ENCODE data around the gene CBFA2T2.
"Not testable (repeated sequence)": the region's sequence is repeated elsewhere in the genome, so short reads cannot be mapped to it uniquely, and the experiment has no call there.

Gene CBFA2T2

DNA sequence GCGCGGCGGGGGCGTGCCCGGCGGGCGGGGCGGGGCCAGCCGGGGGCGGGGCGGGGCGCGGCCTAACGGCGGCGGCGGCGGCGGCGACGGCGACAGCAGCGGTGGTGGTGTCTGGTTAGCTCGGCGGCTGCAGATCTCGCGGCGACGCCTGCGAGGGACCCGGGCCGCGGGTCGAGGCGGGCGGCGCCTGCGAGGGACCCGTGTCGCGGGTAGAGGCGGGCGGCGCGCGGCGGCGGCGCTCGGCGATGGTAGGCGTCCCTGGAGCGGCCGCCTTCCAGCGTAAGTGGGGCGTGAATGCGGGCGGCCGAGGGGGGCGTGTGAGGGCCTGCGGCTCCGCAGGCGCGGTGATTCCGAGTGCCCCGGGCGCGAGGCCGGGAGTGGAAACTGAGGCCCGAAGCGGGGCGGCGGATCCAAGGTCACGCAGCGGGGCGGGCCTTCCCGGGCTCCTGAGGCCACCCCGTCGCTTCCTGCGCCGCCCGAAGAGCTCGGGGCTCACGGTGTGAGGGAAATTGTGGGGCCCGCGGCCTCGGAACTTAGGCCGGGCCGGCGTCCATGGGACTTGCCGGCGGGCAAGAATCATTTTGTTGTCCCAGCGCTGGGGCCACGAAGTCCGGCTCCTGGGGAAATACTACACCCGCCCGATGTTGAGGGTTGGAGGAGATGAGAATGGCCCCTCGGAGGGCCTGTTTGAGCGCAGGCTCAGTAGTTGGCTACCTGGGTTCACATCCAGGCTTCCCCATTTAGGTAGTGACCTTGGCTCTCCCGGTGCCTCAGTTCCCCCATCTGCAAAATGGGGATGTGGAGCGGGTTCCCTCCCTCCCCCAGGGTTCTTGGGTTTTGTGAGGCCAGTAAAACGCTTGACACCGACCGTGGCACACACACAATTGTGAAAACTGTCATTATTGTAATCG lies at the start of gene CBFA2T2:
Gene CBFA2T2, plus strand, starts transcription at position 74 of the 911 bp plus-strand sequence. Its CDS starts 172 bp downstream, at position 246.
- H3K4me3 ChIP-seq = peak within 1 kb of the TSS; percentile 46 to 97 (median 93)
- H3K27ac ChIP-seq = peak within 1 kb of the TSS; percentile 68 to 97 (median 92)

GRCh38 chr20:33440562-33440961 lies 49.3 kb upstream of the CBFA2T2 start:
- not testable (repeated sequence) for H3K4me3 ChIP-seq, H3K27ac ChIP-seq

DNA sequence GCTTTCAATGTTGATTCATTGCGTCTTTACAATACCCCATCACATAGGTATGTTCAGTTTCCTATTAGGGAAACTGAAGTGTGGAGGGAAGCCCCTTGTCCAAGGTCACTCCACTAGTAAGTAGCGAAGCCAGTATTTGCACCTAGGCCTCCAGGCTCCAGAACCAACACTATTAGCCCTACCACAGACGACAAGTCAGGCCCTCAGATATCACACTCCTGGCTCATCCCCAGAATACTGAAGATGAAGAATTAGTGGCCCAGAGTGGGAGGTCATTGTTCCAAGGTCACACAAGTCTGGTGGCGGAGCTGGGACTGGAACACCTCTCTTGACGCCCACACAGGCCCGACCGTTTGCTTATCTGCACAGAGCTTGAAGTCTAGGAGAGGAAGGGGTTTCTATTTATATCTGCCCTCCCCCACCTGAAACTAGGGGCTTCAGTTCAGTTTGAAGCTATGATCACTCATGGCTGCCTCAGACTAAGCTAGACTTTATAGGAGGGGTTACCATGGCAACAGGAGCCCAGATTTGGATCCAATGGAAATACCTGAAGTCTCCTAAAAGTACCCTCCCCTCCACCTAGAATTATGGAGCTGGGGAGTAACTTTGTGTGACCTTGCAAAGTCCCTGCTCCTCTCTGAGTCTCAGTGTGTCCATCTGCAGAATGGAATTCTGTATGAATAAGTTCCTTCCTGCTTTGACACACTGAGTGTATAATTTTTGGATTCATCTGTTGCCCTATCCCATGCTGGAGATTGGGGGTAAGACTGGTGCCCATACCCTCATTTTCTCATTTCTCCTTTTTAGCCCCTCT lies 48.5 kb upstream of the CBFA2T2 start:
- Histone ChIP-seq H3K4me3 (no peak overlapping the region), H3K27ac (no peak overlapping the region)

GRCh38 chr20:33442136-33443005 lies 47.5 kb upstream of the CBFA2T2 start:
- H3K27ac ChIP-seq = peak overlapping the region in 8 of 21 experiments; percentile 43 to 77 (median 56)
- H3K4me3 ChIP-seq = peak overlapping the region; percentile 56 to 85 (median 70)

DNA sequence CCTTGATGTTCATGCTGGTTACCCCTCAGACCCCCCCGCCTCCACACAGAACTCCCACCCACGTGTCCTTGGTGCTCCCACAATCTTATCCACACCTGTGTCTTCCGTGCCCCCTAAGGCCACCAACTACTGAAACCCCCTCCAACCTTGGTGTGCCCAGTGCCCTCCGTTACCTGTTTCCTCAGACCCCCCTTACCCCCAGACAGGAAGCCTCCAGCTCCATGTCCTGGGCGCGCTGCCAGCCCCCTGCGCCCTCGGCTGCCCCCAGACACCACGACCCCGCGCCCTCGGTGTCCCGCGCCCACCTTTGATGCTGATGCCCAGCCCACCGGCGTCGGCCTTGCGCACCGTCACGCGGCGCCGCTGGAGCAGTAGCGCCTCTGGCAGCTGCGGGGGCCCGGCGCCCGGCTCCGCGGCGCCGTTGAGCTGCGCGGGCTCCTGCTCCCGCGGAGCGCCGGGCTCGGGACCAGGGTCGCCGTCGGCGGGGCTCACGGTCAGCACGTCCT lies 46.8 kb upstream of the CBFA2T2 start:
- Histone ChIP-seq H3K27ac (peak overlapping the region in 15 of 21 experiments; percentile 19 to 77 (median 53)), H3K4me3 (peak overlapping the region; percentile 56 to 85 (median 70))

- Histone ChIP-seq H3K27ac (peak within 1 kb of the TSS in 18 of 21 experiments; percentile 19 to 77 (median 50)), H3K4me3 (peak within 1 kb of the TSS; percentile 56 to 85 (median 70))
These were observed 46.2 kb upstream of the CBFA2T2 start, which contains the start of gene SNTA1 for GRCh38 chr20:33443512-33444239. TSS of gene SNTA1 (minus strand) at chr20:33443763. CDS start at chr20:33443620, 143 bp downstream.

DNA sequence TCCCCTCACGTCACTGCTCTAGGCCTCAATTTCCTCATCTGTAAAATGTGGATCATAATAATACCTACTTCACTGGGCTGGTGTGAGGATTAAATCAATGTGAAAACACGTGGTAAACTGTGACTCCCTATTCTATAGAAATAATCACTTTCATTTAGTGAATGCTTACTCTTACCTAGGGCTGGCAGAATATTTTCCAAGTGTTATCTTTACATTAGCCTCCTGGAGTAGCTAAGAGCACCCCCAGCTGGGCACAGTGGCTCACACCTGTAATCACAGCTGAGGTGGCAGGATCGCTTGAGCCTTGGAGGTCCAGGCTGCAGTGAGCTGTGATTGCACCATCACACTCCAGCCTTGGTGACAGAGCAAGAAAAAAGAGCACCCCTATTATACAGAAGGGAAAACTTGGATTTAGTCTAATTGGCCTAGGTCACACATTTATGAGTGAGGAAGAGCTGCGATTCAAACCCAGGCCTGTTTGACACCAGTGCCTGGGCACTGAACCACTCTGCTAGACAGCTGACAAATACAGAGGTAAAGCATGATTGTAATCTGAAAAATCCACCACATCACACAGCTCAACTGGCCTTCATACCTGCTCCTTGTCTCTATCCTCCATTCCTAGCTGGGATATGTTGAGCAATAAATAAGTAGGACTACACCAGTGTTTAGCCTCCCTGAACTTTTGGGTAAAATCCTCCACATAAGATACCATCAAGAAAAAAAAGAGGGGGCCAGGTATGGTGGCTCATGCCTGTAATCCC lies 44.9 kb upstream of the CBFA2T2 start:
- Histone ChIP-seq H3K4me3 (no peak overlapping the region), H3K27ac (peak overlapping the region in 2 of 21 experiments; percentile 55 to 77)

GRCh38 chr20:33445881-33446625 lies 43.8 kb upstream of the CBFA2T2 start:
- H3K27ac ChIP-seq = no peak overlapping the region
- no peak overlapping the region for H3K4me3 ChIP-seq

DNA sequence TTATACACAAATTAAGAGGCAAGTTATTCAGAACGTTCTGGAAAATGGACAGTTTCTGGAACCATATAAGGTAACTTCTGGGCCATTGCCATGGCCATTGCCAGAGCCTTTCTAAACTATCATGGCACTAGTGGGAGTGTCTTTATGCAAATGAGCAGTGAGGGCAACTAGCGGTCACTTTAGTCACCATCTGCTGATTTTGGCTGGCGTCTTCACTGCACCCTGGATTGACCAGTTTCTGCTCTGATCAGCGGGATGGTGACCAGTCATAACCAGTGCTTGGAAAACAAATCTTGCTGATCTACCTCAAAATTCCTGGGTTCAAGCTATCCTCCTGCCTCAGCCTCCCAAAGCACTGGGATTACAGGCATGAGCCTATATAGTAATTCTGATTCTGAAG lies 39.0 kb upstream of the CBFA2T2 start:
- Histone ChIP-seq H3K4me3 (no peak overlapping the region), H3K27ac (no peak overlapping the region)

DNA sequence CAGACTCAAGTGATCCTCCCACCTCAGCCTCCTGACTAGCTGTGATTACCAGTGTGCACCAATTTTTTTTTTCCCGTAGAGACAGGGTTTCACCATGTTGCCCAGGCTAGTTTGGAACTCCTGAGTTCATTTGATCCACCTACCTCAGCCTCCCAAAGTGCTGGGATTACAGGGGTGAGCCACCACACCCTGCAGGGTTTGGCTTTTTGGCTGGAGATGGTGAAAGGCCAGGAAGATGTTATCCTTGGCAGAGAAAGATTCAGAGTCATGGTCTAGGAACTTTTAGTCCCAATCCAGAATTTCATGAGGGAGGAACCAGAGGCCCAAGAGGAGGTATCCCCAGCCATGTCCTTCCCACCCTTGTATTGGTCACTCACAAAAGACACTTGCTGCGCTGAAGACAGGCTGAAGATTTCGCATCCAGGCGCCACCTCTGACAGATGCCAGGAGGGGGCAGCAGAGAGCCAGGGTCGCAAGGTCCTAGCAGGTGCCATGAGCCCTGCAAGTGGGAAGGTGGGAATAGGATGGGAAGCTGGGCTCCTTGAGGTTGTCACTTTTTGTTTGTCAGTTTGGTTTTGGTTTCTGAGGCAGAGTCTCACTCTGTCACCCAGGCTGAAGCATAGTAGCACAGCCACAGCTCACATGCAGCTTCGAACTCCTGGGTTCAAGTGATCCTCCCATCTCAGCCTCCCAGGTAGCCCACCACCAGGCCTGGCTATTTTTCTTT lies 32.8 kb upstream of the CBFA2T2 start:
- not testable (repeated sequence) for H3K27ac ChIP-seq, H3K4me3 ChIP-seq

- no peak overlapping the region for H3K27ac ChIP-seq
- no peak overlapping the region for H3K4me3 ChIP-seq
These were observed 30.3 kb upstream of the CBFA2T2 start for GRCh38 chr20:33459599-33459998.

DNA sequence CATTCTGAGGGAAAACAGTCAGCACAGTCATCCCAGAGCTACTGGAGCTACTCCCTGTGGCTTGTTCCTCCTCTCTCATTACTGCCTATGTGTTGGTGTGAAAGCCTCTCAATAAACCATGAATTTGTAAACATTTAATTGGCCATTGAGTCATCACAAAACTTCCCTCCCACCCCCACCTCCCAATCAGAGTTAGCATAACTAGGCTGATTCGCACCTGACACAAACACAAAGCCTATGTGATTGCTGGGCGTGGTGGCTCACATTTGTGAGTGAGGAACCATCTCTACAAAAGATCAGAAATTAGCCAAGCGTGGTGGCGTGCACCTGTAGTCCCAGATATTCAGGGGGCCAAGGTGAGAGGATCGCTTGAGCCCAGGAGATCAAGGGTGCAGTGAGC lies 29.2 kb upstream of the CBFA2T2 start:
- no peak overlapping the region for H3K27ac ChIP-seq

GRCh38 chr20:33463332-33464101 lies 26.4 kb upstream of the CBFA2T2 start:
- Histone ChIP-seq H3K27ac (no peak overlapping the region), H3K4me3 (no peak overlapping the region)

More for the DNA sequence above, 29.2 kb upstream of the CBFA2T2 start:
- no peak overlapping the region for H3K4me3 ChIP-seq

DNA sequence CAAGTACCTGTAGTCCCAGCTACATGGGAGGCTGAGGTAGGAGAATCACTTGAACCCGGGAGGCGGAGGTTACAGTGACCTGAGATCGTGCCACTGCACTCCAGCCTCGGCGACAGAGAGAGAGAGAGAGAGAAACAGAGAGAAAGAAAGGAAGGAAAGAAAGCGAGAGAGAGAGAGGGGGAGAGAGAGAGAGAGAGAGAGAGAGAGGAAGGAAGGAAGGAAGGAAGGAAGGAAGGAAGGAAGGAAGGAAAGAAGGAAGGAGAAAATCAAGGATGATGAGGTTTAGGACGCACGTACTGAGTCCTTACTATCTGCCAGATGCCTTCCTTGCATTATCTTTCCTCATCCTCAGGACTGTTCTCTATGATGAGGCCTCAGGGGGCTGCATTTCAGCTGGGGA lies 25.1 kb upstream of the CBFA2T2 start:
- not testable (repeated sequence) for H3K4me3 ChIP-seq

GRCh38 chr20:33465481-33466302 lies 24.2 kb upstream of the CBFA2T2 start:
- peak overlapping the region in 1 of 21 experiments; percentile 50 for H3K27ac ChIP-seq
- H3K4me3 ChIP-seq = no peak overlapping the region

More for the DNA sequence above, 25.1 kb upstream of the CBFA2T2 start:
- H3K27ac ChIP-seq = not testable (repeated sequence)
